Stimulated activated CD4-positive, alpha-beta T cell treated with anti-CD3 and anti-CD28 coated beads, Interleukin-12 subunit alpha, Interleukin-12 subunit beta, amount 100 ng/mL, for 4 hours (primary cell): Measurements from ENCODE around the gene CEL.
"Not testable (repeated sequence)": the region's sequence is repeated elsewhere in the genome, so short reads cannot be mapped to it uniquely, and the experiment has no call there.

Experiments used
- DNase-seq: peaks from one replicate; pipeline ENCODE4 v3.0.0-alpha.2; 2020

The CEL gene

DNA sequence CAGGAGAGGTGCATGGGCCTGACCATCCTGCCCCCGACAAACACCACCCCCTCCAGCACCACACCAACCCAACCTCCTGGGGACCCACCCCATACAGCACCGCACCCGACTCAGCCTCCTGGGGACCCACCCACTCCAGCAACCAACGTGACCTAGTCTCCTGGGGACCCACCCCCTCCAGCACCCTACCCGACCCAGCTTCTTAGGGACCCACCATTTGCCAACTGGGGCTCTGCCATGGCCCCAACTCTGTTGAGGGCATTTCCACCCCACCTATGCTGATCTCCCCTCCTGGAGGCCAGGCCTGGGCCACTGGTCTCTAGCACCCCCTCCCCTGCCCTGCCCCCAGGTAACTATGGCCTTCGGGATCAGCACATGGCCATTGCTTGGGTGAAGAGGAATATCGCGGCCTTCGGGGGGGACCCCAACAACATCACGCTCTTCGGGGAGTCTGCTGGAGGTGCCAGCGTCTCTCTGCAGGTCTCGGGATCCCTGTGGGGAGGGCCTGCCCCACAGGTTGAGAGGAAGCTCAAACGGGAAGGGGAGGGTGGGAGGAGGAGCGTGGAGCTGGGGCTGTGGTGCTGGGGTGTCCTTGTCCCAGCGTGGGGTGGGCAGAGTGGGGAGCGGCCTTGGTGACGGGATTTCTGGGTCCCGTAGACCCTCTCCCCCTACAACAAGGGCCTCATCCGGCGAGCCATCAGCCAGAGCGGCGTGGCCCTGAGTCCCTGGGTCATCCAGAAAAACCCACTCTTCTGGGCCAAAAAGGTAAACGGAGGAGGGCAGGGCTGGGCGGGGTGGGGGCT lies 4.6 kb downstream of the CEL start:
- DNase-seq = no peak

DNA sequence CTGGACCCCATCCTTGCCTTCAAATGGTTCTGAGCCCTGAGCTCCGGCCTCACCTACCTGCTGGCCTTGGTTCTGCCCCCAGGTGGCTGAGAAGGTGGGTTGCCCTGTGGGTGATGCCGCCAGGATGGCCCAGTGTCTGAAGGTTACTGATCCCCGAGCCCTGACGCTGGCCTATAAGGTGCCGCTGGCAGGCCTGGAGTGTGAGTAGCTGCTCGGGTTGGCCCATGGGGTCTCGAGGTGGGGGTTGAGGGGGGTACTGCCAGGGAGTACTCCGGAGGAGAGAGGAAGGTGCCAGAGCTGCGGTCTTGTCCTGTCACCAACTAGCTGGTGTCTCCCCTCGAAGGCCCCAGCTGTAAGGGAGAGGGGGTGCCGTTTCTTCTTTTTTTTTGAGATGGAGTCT lies 5.2 kb downstream of the CEL start:
- DNase-seq = no peak

DNA sequence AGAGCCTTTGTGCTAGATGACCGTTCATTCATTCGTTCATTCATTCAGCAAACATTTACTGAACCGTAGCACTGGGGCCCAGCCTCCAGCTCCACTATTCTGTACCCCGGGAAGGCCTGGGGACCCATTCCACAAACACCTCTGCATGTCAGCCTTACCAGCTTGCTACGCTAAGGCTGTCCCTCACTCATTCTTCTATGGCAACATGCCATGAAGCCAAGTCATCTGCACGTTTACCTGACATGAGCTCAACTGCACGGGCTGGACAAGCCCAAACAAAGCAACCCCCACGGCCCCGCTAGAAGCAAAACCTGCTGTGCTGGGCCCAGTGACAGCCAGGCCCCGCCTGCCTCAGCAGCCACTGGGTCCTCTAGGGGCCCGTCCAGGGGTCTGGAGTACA lies 6.0 kb downstream of the CEL start:
- no peak for DNase-seq

DNA sequence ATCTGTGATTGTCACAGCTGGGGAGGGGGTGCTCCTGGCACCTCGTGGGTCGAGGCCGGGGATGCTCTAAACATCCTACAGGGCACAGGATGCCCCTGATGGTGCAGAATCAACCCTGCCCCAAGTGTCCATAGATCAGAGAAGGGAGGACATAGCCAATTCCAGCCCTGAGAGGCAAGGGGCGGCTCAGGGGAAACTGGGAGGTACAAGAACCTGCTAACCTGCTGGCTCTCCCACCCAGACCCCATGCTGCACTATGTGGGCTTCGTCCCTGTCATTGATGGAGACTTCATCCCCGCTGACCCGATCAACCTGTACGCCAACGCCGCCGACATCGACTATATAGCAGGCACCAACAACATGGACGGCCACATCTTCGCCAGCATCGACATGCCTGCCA lies 6.7 kb downstream of the CEL start:
- DNase-seq = not testable (repeated sequence)

DNA sequence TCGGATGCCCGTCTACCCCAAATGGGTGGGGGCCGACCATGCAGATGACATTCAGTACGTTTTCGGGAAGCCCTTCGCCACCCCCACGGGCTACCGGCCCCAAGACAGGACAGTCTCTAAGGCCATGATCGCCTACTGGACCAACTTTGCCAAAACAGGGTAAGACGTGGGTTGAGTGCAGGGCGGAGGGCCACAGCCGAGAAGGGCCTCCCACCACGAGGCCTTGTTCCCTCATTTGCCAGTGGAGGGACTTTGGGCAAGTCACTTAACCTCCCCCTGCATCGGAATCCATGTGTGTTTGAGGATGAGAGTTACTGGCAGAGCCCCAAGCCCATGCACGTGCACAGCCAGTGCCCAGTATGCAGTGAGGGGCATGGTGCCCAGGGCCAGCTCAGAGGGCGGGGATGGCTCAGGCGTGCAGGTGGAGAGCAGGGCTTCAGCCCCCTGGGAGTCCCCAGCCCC lies 8.8 kb downstream of the CEL start:
- DNase-seq = not testable (repeated sequence)

DNA sequence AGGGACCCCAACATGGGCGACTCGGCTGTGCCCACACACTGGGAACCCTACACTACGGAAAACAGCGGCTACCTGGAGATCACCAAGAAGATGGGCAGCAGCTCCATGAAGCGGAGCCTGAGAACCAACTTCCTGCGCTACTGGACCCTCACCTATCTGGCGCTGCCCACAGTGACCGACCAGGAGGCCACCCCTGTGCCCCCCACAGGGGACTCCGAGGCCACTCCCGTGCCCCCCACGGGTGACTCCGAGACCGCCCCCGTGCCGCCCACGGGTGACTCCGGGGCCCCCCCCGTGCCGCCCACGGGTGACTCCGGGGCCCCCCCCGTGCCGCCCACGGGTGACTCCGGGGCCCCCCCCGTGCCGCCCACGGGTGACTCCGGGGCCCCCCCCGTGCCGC lies 9.2 kb downstream of the CEL start:
- not testable (repeated sequence) for DNase-seq

DNA sequence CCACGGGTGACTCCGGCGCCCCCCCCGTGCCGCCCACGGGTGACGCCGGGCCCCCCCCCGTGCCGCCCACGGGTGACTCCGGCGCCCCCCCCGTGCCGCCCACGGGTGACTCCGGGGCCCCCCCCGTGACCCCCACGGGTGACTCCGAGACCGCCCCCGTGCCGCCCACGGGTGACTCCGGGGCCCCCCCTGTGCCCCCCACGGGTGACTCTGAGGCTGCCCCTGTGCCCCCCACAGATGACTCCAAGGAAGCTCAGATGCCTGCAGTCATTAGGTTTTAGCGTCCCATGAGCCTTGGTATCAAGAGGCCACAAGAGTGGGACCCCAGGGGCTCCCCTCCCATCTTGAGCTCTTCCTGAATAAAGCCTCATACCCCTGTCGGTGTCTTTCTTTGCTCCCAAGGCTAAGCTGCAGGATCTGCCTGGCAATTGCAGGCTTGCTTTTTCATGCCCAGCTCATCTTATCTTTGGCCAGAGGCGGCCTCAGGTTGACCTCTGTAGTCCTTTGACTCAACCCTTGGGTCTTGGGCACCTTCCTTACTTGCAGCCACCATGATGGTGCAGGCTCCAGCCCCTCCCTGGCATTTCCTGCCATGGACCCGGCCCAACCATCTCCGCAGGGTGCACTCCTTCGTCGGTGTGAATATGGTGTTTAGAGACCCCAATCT lies 9.8 kb downstream of the CEL start:
- no peak for DNase-seq

DNA sequence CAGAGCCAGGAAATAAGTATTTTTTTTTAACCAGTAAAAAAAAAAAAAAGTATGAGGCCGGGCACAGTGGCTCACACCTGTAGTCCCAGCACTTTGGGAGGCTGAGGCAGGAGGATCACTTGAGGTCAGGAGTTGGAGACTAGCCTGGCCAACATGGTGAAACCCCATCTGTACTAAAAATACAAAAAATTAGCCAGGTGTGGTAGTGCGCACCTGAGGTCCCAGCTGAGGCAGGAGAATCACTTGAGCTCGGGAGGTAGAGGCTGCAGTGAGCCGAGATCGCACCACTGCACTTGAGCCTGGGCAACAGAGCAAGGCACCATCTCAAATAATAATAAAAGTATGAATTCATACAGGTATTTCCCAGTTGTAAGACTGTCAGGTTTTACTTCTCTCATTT lies 10.4 kb downstream of the CEL start:
- not testable (repeated sequence) for DNase-seq

DNA sequence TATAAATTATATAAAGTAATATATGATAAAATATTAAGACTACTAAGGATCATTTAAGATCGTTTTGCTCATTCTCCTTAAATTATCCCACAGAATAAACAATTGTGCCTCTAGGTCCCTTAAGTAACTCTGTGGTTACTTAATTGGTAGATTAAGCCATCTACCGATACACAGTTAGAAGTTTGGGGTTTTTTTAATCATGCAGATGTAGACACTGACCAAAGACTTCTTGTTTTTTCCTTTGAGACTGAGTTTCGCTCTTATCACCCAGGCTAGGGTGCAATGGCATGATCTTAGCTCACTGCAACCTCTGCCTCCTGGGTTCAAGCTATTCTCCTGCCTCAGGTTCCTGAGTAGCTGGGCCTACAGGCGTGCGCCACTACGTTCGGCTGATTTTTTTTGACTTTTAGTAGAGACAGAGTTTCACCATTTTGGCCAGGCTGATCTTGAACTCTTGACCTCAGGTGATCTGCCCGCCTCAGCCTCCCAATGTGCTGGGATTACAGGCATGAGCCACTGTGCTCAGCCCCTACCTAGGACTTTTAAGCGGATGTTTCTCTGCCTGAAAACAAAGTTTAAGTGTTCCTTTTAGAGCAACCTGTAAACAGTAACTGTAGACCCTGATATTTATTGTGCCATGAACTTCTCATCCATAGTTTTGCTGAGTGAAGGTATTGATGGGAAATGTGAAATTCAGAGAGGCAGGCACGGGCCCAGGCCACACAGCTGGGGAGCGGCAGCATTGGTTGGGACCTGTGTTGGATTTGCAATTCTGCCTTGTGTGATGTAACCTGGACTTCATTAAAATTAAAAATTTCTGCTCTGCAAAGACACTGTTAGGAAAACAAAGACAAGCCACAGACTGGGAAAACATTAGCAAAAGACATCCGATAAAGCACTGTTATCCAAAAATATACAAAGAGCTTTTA lies 11.6 kb downstream of the CEL start:
- DNase-seq = no peak

DNA sequence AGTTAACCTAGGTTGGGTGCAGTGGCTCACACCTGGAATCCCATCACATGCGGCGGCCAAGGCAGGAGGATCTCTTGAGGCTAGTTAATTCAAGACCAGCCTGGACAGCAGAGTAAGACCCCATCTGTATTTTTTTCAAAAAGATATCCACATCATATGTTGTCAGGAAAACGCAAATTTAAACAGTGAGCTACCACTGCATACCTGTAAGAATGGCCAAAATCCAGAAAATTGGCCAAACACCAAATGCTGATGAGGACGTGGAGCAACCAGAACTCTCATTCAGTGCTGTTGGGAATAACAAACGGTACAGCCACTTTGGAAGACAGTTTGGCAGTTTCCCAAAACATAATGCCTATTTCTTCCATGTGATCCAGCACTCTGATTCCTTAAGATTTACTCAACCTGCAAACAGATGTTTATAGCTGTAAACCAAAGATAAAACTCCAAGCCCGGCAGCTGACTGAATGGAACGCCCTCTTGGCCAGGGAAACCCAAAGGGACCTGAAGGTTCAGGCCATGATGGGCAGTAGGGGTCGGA lies 12.4 kb downstream of the CEL start:
- no peak for DNase-seq

DNA sequence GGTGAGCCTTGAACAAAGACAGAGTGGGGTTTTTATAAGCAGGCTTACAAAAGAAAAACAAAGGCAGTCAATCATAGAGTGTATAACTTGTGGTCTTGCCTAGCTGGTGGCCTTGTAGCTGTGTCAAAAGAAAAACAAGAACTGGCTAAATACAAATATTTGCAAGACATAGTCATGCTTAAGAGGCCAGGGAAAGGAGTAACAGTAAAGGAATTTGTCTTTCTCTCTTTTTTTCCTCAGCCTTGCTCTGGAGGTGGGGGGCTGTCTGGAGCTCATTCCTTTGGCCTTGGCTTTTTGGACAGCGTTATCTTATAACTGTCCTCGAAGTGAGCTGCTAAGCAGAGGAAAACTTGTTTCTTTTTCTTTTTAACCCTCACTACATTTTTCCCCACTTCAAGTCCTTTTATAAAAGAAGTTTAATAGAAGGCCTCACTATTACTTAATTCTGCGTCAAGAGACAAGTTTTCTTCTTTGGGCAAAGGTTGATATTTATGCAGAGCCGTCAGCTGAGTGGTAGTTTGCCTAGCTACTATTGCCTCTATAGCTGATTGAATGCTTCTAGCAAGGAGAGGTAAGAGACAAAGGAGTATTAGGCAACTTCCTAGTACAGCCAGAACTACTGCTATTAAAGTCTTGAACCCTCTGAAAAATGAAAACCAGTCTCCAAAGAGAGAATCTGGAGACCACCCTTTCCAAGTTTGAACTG lies 14.3 kb downstream of the CEL start:
- DNase-seq = no peak

DNA sequence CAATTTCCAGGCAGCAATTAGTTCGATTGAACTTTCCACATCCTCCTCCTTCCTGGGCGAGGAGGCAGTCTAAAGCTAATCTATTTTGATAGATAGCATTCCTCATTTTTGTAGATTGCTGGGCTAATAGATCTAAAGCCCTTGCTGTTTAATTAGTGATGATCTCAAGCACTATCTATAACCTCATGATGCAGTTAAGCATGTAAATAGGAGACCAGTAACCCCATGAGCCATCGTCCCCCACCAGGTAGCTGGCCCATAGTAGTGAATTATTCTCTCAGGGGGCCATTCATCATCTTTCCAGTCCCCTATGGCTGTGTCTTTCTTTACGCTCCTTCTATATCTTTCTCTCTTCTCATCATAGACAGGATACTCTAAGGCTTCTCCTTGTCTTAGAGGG lies 14.9 kb downstream of the CEL start:
- DNase-seq = no peak

DNA sequence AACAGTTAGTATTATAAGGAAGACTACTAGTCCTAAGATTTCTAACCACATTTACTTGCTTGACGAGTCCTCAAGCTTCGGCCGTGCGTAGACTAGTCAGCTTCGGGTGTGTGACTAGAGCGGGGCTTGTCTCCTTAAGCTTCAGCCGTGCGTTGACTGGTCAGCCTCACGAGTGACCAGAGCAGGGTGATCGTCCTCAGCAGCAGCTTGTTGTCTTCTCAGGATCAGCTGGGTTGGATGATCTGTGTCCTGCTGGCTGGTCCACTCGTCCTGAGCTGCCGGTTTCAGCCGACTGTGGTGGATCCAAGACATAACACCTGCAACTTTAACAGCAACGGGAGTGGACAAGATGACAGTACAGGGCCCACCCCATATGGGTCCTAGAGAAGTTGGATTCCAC lies 16.7 kb downstream of the CEL start:
- DNase-seq = no peak

DNA sequence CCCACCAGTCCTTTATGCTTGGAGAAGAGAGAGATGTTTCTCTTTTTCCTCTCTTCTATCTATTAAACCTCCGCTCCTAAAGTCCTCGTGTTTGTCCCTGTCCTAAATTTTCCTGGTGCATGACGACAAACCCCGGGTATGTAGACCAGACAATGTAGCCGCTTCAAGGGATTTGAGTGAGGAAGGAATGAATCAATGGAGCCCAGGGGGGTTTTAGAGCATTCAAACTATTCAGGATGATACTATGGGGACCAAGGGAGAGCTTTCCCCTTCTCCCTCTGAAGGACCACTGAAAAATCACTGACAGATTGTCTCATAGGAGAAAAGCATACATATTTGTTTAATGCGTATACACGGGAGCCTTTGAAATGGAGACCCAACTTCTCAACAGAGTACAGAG lies 18.4 kb downstream of the CEL start:
- DNase-seq = no peak

DNA sequence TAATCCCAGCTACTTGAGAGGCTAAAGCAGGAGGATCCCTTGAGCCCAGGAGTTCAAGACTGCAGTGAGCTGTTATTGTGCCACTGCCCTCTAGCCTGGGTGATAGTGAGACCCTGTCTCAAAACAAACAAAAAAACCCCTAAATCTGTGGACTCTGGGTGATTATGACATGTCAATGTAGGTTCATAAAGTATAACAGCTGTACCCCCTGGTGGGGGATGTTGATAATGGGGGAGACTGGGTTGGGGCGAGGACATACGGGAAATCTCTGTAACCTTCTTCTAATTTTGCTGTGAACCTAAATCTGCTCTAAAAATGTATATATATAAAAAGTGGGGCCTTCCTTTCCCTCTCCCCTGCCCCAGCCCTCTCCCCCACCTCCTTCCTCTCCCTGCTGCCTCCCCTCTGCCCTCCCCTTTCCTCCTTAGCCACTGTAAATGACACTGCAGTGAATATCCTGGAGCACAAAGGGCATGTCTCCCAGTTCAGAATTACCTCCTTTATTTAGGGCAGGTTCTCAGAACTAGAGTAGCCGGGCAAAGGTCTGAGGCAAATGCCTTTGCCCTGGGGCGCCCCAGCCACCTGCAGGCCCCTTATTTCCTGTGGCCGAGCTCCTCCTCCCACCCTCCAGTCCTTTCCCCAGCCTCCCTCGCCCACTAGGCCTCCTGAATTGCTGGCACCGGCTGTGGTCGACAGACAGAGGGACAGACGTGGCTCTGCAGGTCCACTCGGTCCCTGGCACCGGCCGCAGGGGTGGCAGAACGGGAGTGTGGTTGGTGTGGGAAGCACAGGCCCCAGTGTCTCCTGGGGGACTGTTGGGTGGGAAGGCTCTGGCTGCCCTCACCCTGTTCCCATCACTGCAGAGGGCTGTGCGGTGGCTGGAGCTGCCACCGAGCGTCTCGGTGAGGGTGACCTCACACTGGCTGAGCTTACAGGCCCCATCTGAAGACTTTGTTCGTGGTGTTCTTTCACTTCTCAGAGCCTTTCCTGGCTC lies 19.3 kb downstream of the CEL start:
- not testable (repeated sequence) for DNase-seq

DNA sequence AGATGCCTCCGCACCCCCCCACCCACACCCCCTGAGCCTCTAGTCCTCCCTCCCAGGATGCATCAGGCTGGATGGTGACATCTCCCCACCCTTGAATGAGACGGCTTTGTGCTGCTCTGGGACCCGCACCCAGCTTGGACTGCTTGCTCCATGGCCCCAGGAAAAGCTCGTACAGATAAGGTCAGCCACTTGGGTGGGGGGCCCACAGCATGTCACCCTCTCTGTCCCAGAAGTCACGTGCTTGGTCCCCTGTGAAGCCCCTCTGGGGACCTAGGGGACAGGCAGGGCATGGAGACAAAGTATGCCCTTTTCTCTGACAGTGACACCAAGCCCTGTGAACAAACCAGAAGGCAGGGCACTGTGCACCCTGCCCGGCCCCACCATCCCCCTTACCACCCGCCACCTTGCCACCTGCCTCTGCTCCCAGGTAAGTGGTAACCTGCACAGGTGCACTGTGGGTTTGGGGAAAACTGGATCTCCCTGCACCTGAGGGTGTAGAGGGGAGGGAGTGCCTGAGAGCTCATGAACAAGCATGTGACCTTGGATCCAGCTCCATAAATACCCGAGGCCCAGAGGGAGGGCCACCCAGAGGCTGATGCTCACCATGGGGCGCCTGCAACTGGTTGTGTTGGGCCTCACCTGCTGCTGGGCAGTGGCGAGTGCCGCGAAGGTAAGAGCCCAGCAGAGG lies 20.3 kb downstream of the CEL start:
- DNase-seq = not testable (repeated sequence)

DNA sequence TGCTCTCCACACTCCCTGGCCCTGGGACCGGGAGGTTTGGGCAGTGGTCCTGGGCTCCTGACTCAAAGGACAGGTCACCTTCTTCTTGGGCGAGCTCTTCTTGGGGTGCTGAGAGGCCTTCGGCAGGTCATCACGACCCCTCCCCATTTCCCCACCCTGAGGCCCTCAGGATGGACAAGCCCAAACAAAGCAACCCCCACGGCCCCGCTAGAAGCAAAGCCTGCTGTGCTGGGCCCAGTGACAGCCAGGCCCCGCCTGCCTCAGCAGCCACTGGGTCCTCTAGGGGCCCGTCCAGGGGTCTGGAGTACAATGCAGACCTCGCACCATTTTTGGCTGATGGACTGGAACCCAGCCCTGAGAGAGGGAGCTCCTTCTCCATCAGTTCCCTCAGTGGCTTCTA lies 21.9 kb downstream of the CEL start:
- DNase-seq = not testable (repeated sequence)

DNA sequence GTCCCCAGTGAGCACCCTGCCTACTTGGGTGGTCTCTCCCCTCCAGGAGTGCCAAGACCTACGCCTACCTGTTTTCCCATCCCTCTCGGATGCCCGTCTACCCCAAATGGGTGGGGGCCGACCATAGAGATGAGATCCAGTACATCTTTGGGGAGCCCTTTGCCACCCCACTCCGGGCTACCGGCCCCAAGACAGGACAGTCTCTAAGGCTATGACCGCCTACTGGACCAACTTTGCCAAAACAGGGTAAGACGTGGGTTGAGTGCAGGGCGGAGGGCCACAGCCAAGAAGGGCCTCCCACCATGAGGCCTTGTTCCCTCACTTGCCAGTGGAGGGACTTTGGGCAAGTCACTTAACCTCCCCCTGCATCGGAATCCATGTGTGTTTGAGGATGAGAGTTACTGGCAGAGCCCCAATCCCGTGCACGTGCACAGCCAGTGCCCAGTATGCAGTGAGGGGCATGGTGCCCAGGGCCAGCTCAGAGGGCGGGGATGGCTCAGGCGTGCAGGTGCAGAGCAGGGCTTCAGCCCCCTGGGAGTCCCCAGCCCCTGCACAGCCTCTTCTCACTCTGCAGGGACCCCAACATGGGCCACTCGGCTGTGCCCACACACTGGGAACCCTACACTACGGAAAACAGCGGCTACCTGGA lies 24.6 kb downstream of the CEL start:
- not testable (repeated sequence) for DNase-seq

DNA sequence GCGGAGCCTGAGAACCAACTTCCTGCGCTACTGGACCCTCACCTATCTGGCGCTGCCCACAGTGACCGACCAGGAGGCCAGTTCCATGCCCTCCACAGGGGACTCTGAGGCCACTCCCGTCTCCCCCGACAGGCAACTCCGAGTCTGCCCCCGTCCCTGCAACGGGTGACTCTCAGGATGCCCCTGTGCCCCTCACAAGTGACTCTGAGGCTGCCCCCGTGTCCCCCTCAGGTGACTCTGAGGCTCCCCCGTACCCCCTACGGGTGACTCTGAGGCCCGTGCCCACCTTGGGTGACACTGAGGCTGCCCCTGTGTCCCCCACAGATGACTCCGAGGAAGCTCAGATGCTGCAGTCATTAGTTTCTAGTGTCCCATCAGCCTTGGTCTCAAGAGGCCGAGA lies 25.1 kb downstream of the CEL start:
- no peak for DNase-seq
